HepG2 (cell line): Measurements from ENCODE around the gene ZER1.

Source experiments
- ADNP ChIP-seq: sonication (generic); formaldehyde crosslinking; IDR thresholded peaks from 2 replicates; pipeline ENCODE4 v1.4.0; 2020; ENCODE audit warnings: missing genetic modification reagents
- GZF1 ChIP-seq: sonication (generic); formaldehyde crosslinking; IDR thresholded peaks from 2 replicates; pipeline ENCODE4 v1.5.1; 2020; ENCODE audit warnings: mild to moderate bottlenecking, missing genetic modification reagents
- KAT8 ChIP-seq: IDR thresholded peaks from 2 replicates; pipeline ENCODE4 v1.6.1; 2016; ENCODE audit warnings: missing genetic modification reagents, missing compliant biosample characterization
- NFIC ChIP-seq: IDR thresholded peaks from 2 replicates; pipeline ENCODE4 v1.6.1; 2012; ENCODE audit warnings: mild to moderate bottlenecking, low read length, inconsistent platforms
- NR2C2 ChIP-seq: sonication (generic); formaldehyde crosslinking; IDR thresholded peaks from 2 replicates; pipeline ENCODE4 v1.4.0; 2020; ENCODE audit warnings: missing genetic modification reagents, mild to moderate bottlenecking, moderate library complexity, borderline replicate concordance
- SP1 ChIP-seq, 2 experiments: fragments of 450-650 bp in 1 of 2; sonication (generic) in 1 of 2; formaldehyde crosslinking in 1 of 2; IDR thresholded peaks; 2 replicates each; pipeline versions ENCODE4 v1.4.0 to v1.6.1; 2016 to 2020; ENCODE audit warnings: missing genetic modification reagents in 1 of 2
- TAF1 ChIP-seq: sonication (generic); formaldehyde crosslinking; IDR thresholded peaks from 2 replicates; pipeline ENCODE4 v1.4.0; 2020; ENCODE audit warnings: missing genetic modification reagents
- ZNF776 ChIP-seq: sonication (generic); formaldehyde crosslinking; IDR thresholded peaks from 2 replicates; pipeline ENCODE4 v1.4.0; 2020; ENCODE audit warnings: mild to moderate bottlenecking, missing genetic modification reagents

DNA sequence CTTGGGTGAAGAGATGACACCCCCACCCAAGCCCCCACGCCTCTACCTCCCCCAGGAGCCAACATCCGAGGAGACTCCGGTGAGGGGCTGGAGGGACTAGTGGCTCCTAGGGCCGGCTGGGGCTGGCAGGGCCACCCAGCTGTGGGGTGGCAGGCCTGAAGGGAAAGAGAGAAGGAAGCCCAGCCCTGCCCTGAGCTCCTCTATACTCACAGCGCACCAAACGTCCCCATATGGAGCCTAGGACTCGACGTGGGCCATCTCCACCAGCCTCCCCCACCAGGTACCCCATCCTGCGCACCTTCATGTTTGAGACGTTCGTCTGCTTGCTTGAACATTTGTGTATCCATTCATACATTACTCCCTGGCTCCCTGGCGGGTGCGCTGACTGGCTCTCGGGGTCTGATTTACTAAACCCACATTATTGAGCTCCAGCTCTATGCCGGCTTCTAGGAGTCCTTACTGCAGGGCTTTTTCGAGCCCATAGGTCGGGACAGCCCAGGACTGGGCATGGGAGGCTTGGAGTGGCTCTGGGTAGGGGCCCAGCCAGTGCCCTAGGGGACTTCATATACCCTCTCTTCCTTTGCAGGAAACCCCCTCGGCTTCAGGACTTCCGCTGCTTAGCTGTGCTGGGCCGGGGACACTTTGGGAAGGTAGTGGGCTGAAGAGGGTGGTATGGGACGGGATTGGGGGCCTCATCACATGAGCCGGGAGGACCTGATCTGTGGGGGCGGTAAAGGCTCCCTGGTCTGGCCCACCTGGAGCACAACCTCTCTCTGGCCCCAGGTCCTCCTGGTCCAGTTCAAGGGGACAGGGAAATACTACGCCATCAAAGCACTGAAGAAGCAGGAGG lies 56.9 kb downstream of the ZER1 start:
- no peak for TF ChIP-seq ZNF776 (CRISPR knock-in tag)
- TF ChIP-seq ADNP (CRISPR knock-in tag), result no peak
- TF ChIP-seq TAF1 (CRISPR knock-in tag), result no peak
- TF ChIP-seq GZF1 (CRISPR knock-in tag), result no peak
- TF ChIP-seq KAT8 (CRISPR knock-in tag), result no peak
- no peak for TF ChIP-seq NFIC
- TF ChIP-seq NR2C2 (CRISPR knock-in tag), result no peak
- TF ChIP-seq SP1 (IDR thresholded peaks at IDR 0.05), result no peak
- no peak for TF ChIP-seq SP1 (CRISPR knock-in tag; IDR thresholded peaks at IDR 0.05)
